ENCODE results near the gene TSPAN17. TPM values are rescaled to one million over a fixed set of nuclear protein-coding genes. Genes with fewer than 3 reads are reported as not detected.

The TSPAN17 gene
- total RNA-seq, 2 donors from 2014 or later: 30.5 to 36.1 TPM

DNA sequence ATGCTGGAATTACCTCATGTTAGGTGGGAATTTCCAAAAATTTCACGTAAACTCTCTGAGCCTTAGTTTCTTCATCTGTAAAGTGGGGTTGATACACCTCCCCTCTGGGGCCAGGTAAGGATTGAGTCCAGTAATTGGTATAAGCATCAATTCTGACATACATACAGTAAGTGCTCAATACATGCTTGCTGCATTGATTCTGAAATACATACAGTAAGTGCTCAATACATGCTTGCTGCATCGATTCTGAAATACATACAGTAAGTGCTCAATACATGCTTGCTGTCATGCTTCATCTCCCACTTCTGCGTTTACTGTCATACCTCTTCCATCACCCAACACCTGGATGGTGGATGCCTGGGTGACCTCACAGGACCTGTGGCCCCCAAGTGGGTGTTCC is 57.1 kb downstream of the TSPAN17 start:
- Histone ChIP-seq H3K36me3 (no peaks in the 10 kb centered on the region), H3K27me3 (no peaks in the 10 kb centered on the region), H3K4me1 (no peaks in the 10 kb centered on the region), H3K9ac (ENCODE audit: low read depth in 2 of 2, low read length in 2 of 2) (no peak overlapping the region), H3K9me3 (no peaks in the 10 kb centered on the region), H3K27ac (no peak overlapping the region), H3K4me3 (no peak overlapping the region)
- DNase-seq: no peak
- intact Hi-C loops (cut with DNase I): no loop called here
- TF ChIP-seq, protein P1, sequence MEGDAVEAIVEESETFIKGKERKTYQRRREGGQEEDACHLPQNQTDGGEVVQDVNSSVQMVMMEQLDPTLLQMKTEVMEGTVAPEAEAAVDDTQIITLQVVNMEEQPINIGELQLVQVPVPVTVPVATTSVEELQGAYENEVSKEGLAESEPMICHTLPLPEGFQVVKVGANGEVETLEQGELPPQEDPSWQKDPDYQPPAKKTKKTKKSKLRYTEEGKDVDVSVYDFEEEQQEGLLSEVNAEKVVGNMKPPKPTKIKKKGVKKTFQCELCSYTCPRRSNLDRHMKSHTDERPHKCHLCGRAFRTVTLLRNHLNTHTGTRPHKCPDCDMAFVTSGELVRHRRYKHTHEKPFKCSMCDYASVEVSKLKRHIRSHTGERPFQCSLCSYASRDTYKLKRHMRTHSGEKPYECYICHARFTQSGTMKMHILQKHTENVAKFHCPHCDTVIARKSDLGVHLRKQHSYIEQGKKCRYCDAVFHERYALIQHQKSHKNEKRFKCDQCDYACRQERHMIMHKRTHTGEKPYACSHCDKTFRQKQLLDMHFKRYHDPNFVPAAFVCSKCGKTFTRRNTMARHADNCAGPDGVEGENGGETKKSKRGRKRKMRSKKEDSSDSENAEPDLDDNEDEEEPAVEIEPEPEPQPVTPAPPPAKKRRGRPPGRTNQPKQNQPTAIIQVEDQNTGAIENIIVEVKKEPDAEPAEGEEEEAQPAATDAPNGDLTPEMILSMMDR (IDR thresholded peaks at IDR 0.05): no peak

GRCh38 chr5:176704817-176705216 is 57.5 kb downstream of the TSPAN17 start:
- no peak for DNase-seq
- Histone ChIP-seq H3K27me3 (no peaks in the 10 kb centered on the region), H3K4me3 (no peak overlapping the region), H3K9ac (ENCODE audit: low read depth in 2 of 2, low read length in 2 of 2) (no peak overlapping the region), H3K27ac (no peak overlapping the region), H3K9me3 (no peaks in the 10 kb centered on the region), H3K4me1 (no peaks in the 10 kb centered on the region), H3K36me3 (no peaks in the 10 kb centered on the region)
- intact Hi-C loops (cut with DNase I): no loop called here
- TF ChIP-seq, protein P1 (IDR thresholded peaks at IDR 0.05): no peak

Small RNAs within 50 kb of the gene (microRNA-seq; reads per million reads assigned to microRNA genes)
- not detected for gene MIR4281

Other genes with a start within 250 kb of the TSPAN17 start
- 100 to 1,000 TPM; 181 to 263 TPM for gene CLTB, start 230.9 kb upstream of the TSPAN17 start, total RNA-seq
- gene FAF2, start 199.1 kb upstream of the TSPAN17 start, total RNA-seq: 10 to 100 TPM; 36.0 to 37.0 TPM
- 10 to 100 TPM; 58.2 to 67.5 TPM for gene RNF44, start 110.1 kb upstream of the TSPAN17 start, total RNA-seq
- gene CDHR2, start 98.1 kb upstream of the TSPAN17 start, total RNA-seq: 10 to 100 TPM; 42.8 to 60.2 TPM
- gene GPRIN1, start 37.3 kb upstream of the TSPAN17 start, total RNA-seq: 1 to 10 TPM; 2.1 to 3.1 TPM
- not detected for gene SNCB, start 16.9 kb upstream of the TSPAN17 start, total RNA-seq
- not detected for gene EIF4E1B, start 16.8 kb upstream of the TSPAN17 start, total RNA-seq
- not detected for gene UNC5A, start 163.1 kb downstream of the TSPAN17 start, total RNA-seq

Measured in colonic mucosa (tissue), 4 donors.